H1 (cell line): ENCODE results near the gene RPL23. TPM values are rescaled to one million over a fixed set of nuclear protein-coding genes. Genes with fewer than 3 reads are reported as not detected.
A peak's percentile ranks its signal among the peaks of the same experiment; 100 is the strongest.

Experiments used
- CTCF ChIA-PET: fragments of 300-600 bp; sonication (Branson Sonifier 250); formaldehyde crosslinking; loops from one replicate; lab custom pipeline; 2021; ENCODE audit not compliant: partially characterized antibody; lab: Charles Lee
- POLR2A ChIA-PET: fragments of 300-600 bp; sonication (Branson Sonifier 250); formaldehyde crosslinking; loops from one replicate; lab custom pipeline; 2021; ENCODE audit warnings: inconsistent platforms; ENCODE audit not compliant: partially characterized antibody; lab: Charles Lee
- DNase-seq, 2 experiments: peaks; one replicate each; pipeline versions ENCODE4 v3.0.0 to v3.0.0-alpha.2; 2010 to 2022; ENCODE audit warnings: low spot score in 2 of 2, low read depth in 1 of 2, mixed read lengths in 1 of 2
- FAIRE-seq: peaks from 2 replicates; lab custom pipeline; 2011; peaks lifted over from hg19 to GRCh38; lab: Jason Lieb, UNC
- H2AFZ ChIP-seq: 2 replicates; pipeline ENCODE4 v1.8.1; 2012; ENCODE audit warnings: low read length, inconsistent platforms
- H2AK5ac ChIP-seq: 2 replicates; pipeline ENCODE4 v1.6.1; 2013; ENCODE audit warnings: low read depth, low read length
- H2BK120ac ChIP-seq: replicated peaks from 2 replicates; pipeline ENCODE3; 2013; ENCODE audit warnings: low read depth, low read length, inconsistent platforms
- H2BK12ac ChIP-seq: 2 replicates; pipeline ENCODE4 v1.6.1; 2013; ENCODE audit warnings: low read depth, low read length
- H2BK15ac ChIP-seq: 2 replicates; pipeline ENCODE4 v1.6.1; 2013; ENCODE audit warnings: low read length
- H2BK20ac ChIP-seq: 2 replicates; pipeline ENCODE4 v1.6.1; 2013; ENCODE audit warnings: low read length
- H2BK5ac ChIP-seq: 2 replicates; pipeline ENCODE4 v1.6.1; 2013; ENCODE audit warnings: low read depth, low read length
- H3K14ac ChIP-seq: 2 replicates; pipeline ENCODE4 v1.6.1; 2013; ENCODE audit warnings: inconsistent platforms; ENCODE audit not compliant: insufficient read length
- H3K18ac ChIP-seq: 2 replicates; pipeline ENCODE4 v1.6.1; 2013; ENCODE audit warnings: low read length; ENCODE audit errors: extremely low read depth
- H3K23ac ChIP-seq: 2 replicates; pipeline ENCODE4 v1.6.1; 2013; ENCODE audit warnings: inconsistent platforms; ENCODE audit not compliant: insufficient read length
- H3K23me2 ChIP-seq: 2 replicates; pipeline ENCODE4 v1.6.1; 2013; ENCODE audit warnings: low read depth, low read length
- H3K27ac ChIP-seq: 2 replicates; pipeline ENCODE4 v1.6.1; 2011; ENCODE audit warnings: low read depth, low read length, inconsistent platforms
- H3K27me3 ChIP-seq, 4 experiments: replicated peaks in 1 of 4; 1 replicate in 1 of 4; 2 replicates in 3 of 4; pipeline versions ENCODE4 v1.6.1 to v1.8.1; 2011 to 2013; ENCODE audit warnings: low read length in 3 of 4, mild to moderate bottlenecking in 3 of 4, inconsistent platforms in 2 of 4, mixed read lengths in 2 of 4, moderate library complexity in 1 of 4; ENCODE audit not compliant: control insufficient read depth in 3 of 4, insufficient read depth in 3 of 4; ENCODE audit errors: extremely low read depth in 1 of 4
- H3K36me3 ChIP-seq, 4 experiments: 2 replicates each; pipeline versions ENCODE4 v1.6.1 to v1.8.1; 2011 to 2013; ENCODE audit warnings: mild to moderate bottlenecking in 4 of 4, low read length in 3 of 4, moderate library complexity in 2 of 4, control low read depth in 1 of 4, inconsistent platforms in 1 of 4; ENCODE audit not compliant: insufficient read depth in 4 of 4, control insufficient read depth in 2 of 4
- H3K4ac ChIP-seq: replicated peaks from 2 replicates; pipeline ENCODE3; 2013; ENCODE audit warnings: low read length, low read depth, mixed read lengths, inconsistent platforms; ENCODE audit not compliant: insufficient read length
- H3K4me1 ChIP-seq, 4 experiments: replicated peaks in 1 of 4; 1 replicate in 1 of 4; 2 replicates in 3 of 4; pipeline versions ENCODE4 v1.6.1 to v1.8.1; 2011 to 2013; ENCODE audit warnings: low read length in 3 of 4, inconsistent platforms in 2 of 4, mixed read lengths in 1 of 4; ENCODE audit not compliant: insufficient read depth in 4 of 4, control insufficient read depth in 3 of 4
- H3K4me2 ChIP-seq, 2 experiments: 2 replicates each; pipeline versions ENCODE4 v1.6.1 to v1.8.1; 2011 to 2013; ENCODE audit warnings: low read depth in 2 of 2, low read length in 2 of 2, control low read depth in 1 of 2, inconsistent platforms in 1 of 2, mild to moderate bottlenecking in 1 of 2; ENCODE audit not compliant: insufficient read depth in 1 of 2
- H3K4me3 ChIP-seq, 4 experiments: fragments of 200-600, 300-600 bp in 1 of 4; sonication (generic), shearing (Covaris generic), sonication (Bioruptor Twin) in 1 of 4; 2 replicates each; pipeline versions ENCODE4 v1.5.1 to v1.8.1; 2011 to 2016; ENCODE audit warnings: low read length in 4 of 4, low read depth in 3 of 4, control low read depth in 2 of 4, inconsistent platforms in 2 of 4, mild to moderate bottlenecking in 2 of 4, mixed read lengths in 1 of 4, moderate library complexity in 1 of 4; ENCODE audit not compliant: insufficient read depth in 2 of 4; ENCODE audit errors: extremely low read depth in 1 of 4
- H3K56ac ChIP-seq: replicated peaks from 2 replicates; pipeline ENCODE3; 2013; ENCODE audit warnings: low read depth, mild to moderate bottlenecking, mixed read lengths, low read length, inconsistent platforms; ENCODE audit not compliant: insufficient read length
- H3K79me1 ChIP-seq: 2 replicates; pipeline ENCODE4 v1.6.1; 2013; ENCODE audit warnings: low read depth, low read length, control low read depth
- H3K79me2 ChIP-seq, 2 experiments: 2 replicates each; pipeline versions ENCODE4 v1.6.1 to v1.8.1; 2012 to 2013; ENCODE audit warnings: low read length in 2 of 2, mild to moderate bottlenecking in 2 of 2, inconsistent platforms in 1 of 2; ENCODE audit not compliant: insufficient read depth in 2 of 2, control insufficient read depth in 1 of 2
- H3K9ac ChIP-seq, 4 experiments: replicated peaks in 1 of 4; 1 replicate in 1 of 4; 2 replicates in 3 of 4; pipeline versions ENCODE4 v1.6.1 to v1.8.1; 2011 to 2013; ENCODE audit warnings: low read depth in 3 of 4, low read length in 3 of 4, control low read depth in 2 of 4, mild to moderate bottlenecking in 2 of 4, moderate library complexity in 2 of 4, inconsistent platforms in 1 of 4; ENCODE audit errors: extremely low read depth in 1 of 4
- H3K9me3 ChIP-seq, 2 experiments: 2 replicates each; pipeline versions ENCODE4 v1.6.1 to v1.8.1; 2012 to 2013; ENCODE audit warnings: mild to moderate bottlenecking in 2 of 2, moderate library complexity in 2 of 2, control low read depth in 1 of 2, inconsistent platforms in 1 of 2, low read depth in 1 of 2, low read length in 1 of 2, mixed read lengths in 1 of 2; ENCODE audit not compliant: insufficient read depth in 2 of 2
- H4K20me1 ChIP-seq, 2 experiments: replicated peaks in 1 of 2; 2 replicates each; pipeline versions ENCODE3 to v1.8.1; 2011 to 2013; ENCODE audit warnings: inconsistent platforms in 2 of 2, low read length in 2 of 2, mild to moderate bottlenecking in 1 of 2; ENCODE audit not compliant: insufficient read depth in 2 of 2, control insufficient read depth in 1 of 2
- H4K5ac ChIP-seq: 2 replicates; pipeline ENCODE4 v1.6.1; 2013; ENCODE audit warnings: low read length, low read depth, mixed read lengths, inconsistent platforms; ENCODE audit not compliant: insufficient read length
- H4K8ac ChIP-seq: 2 replicates; pipeline ENCODE4 v1.8.0; 2013; ENCODE audit warnings: mild to moderate bottlenecking, moderate library complexity, low read length, inconsistent platforms; ENCODE audit not compliant: insufficient read depth; ENCODE audit errors: extremely low read depth
- H4K91ac ChIP-seq: replicated peaks from 2 replicates; pipeline ENCODE3; 2013; ENCODE audit warnings: low read length, mixed read lengths, inconsistent platforms; ENCODE audit not compliant: insufficient read length
- CBX8 ChIP-seq: fragments of 300-800, 300-1000 bp; sonication (generic); IDR thresholded peaks from 2 replicates; pipeline ENCODE4 v1.7.1; 2016; ENCODE audit warnings: low read depth, low read length, borderline replicate concordance
- EP300 ChIP-seq, 2 experiments: IDR thresholded peaks; 1 replicate in 1 of 2; 2 replicates in 1 of 2; pipeline ENCODE4 v1.6.1; 2011 to 2012; ENCODE audit warnings: low read depth in 2 of 2, low read length in 2 of 2, mild to moderate bottlenecking in 2 of 2, borderline replicate concordance in 1 of 2, inconsistent platforms in 1 of 2, moderate library complexity in 1 of 2
- RXRA ChIP-seq: IDR thresholded peaks from 2 replicates; pipeline ENCODE4 v1.6.1; 2011; ENCODE audit warnings: low read depth, mild to moderate bottlenecking, low read length, moderate library complexity; ENCODE audit not compliant: insufficient read depth
- SIRT6 ChIP-seq: IDR thresholded peaks from one replicate; pipeline ENCODE4 v1.7.1; 2012; ENCODE audit warnings: low read length, inconsistent platforms
- SIX5 ChIP-seq: IDR thresholded peaks from 2 replicates; pipeline ENCODE4 v1.6.1; 2011; ENCODE audit warnings: mild to moderate bottlenecking, low read depth, low read length
- WGBS, 2 experiments: shearing (Covaris generic) in 1 of 2; methylation state at CpG; one replicate each; pipeline versions ENCODE4 v1.1.6 to v1.1.7; 2013 to 2015; ENCODE audit warnings: low lambda C conversion rate in 2 of 2, mixed read lengths in 2 of 2, inconsistent platforms in 1 of 2, low coverage in 1 of 2, missing lambda C conversion rate in 1 of 2; ENCODE audit not compliant: insufficient replicate concordance in 2 of 2, insufficient coverage in 1 of 2, insufficient read length in 1 of 2; ENCODE audit errors: extremely low coverage in 1 of 2, missing lambda C conversion rate in 1 of 2; 5-methylcytosine and 5-hydroxymethylcytosine counted together
- polyA plus RNA-seq, 7 experiments: library from polyadenylated mRNA; depleted of rRNA in 3 of 7; stranded (reverse) in 5 of 7; unstranded in 2 of 7; fragments of >200 nt in 5 of 7; fragments of 200-250 nt in 2 of 7; gene quantifications; 1 replicate in 5 of 7; 2 replicates in 1 of 7; 4 replicates in 1 of 7; pipeline versions ENCODE4 v1.2.1 to v1.2.3, GENCODE V29; 2011 to 2013; ENCODE audit warnings: missing spikeins in 2 of 7, mixed read lengths in 2 of 7
- total RNA-seq: library from RNA; stranded (reverse); fragmentation: NEBNext Ultra II Directional; extraction: Animal tissue kit (Norgen Biotek cat#: 25700); gene quantifications from 2 replicates; pipeline ENCODE4 v1.2.1, GENCODE V29; 2021

The RPL23 gene
- total and polyA plus RNA-seq, 2 of the 8 experiments (the other 6 are each of a cell fraction or from before 2014, with no cell fraction given): 2,148 to 2,502 TPM

- H4K5ac ChIP-seq: no peak overlapping the region
- peaks cover 0 to 3% (median 0%) of the 10 kb centered on the region in 4 experiments; a peak in 2 of 8 replicates for H3K36me3 ChIP-seq
- H4K20me1 ChIP-seq: peaks cover 5 to 10% of the 10 kb centered on the region in 2 experiments
- H2BK120ac ChIP-seq: no peak overlapping the region
- 91% methylated on average over 8 of the region's 8 CpGs; no CpG with 5 or more reads in 1 of the 2 experiments for WGBS, 2 experiments
- no peak overlapping the region for H3K23ac ChIP-seq
- H3K23me2 ChIP-seq: peaks cover 2% of the 10 kb centered on the region; the same call in 1 of the 2 replicates
- peak overlapping the region; percentile 37 for H2BK5ac ChIP-seq
- H3K4me1 ChIP-seq: peaks cover 34 to 60% (median 47%) of the 10 kb centered on the region in 4 experiments
- H2BK20ac ChIP-seq: peak overlapping the region; percentile 24
- H3K9ac ChIP-seq: peak overlapping the region in 1 of 4 experiments; percentile 30; a peak in 1 of 7 replicates
- peaks cover 27% of the 10 kb centered on the region for H3K79me1 ChIP-seq
- H2AFZ ChIP-seq: no peak overlapping the region
- H3K4me3 ChIP-seq: no peak overlapping the region
- H3K56ac ChIP-seq: no peak overlapping the region
- H2AK5ac ChIP-seq: 0 out of 2 replicates have a peak overlapping the region, but pooled peaks have one; percentile 67
- peak overlapping the region; percentile 58 for H4K91ac ChIP-seq
- TF ChIP-seq SIRT6: no peak
- TF ChIP-seq CBX8: no peak
- no peak for TF ChIP-seq EP300 (IDR thresholded peaks at IDR 0.05; ENCODE audit: borderline replicate concordance in 1 of 2, low read depth in 2 of 2, low read length in 2 of 2)
- no peak for TF ChIP-seq SIX5
- no peak for TF ChIP-seq RXRA
- TF ChIP-seq, all 59 proteins: peak for 0
- POLR2A ChIA-PET: interaction anchor here (1.1 to 24.3 kb wide), 6 partner anchors 10 to 44 kb away, joined by 4 to 468 read pairs (median 5); partner anchors contain the start of genes LASP1, LASP1NB and RPL23
- Histone ChIP-seq H2BK15ac (peak overlapping the region; percentile 19; the same call in 1 of the 2 replicates), H4K8ac (no peak overlapping the region; the same call in 1 of the 2 replicates), H3K27me3 (no peaks in the 10 kb centered on the region), H2BK12ac (peak overlapping the region; percentile 85; the same call in 1 of the 2 replicates), H3K27ac (no peak overlapping the region), H3K9me3 (no peaks in the 10 kb centered on the region), H3K18ac (peak overlapping the region; percentile 38; the same call in 1 of the 2 replicates), H3K4me2 (no peak overlapping the region), H3K4ac (no peak overlapping the region), H3K14ac (no peak overlapping the region), H3K79me2 (peaks cover 6 to 79% of the 10 kb centered on the region in 2 experiments; a peak in 3 of 4 replicates)
- CTCF ChIA-PET: interaction anchor here (0.6 to 4.4 kb wide), 8 partner anchors 10 to 124 kb away, joined by 3 to 26 read pairs (median 3); partner anchors contain the start of gene LASP1NB
- FAIRE-seq (no peak), DNase-seq (no peak)
Measured at GRCh38 chr17:38881600-38882191, 28.2 kb upstream of the RPL23 start.
